ENCODE data around the gene UBA6. TPM values are rescaled to one million over a fixed set of nuclear protein-coding genes. Genes with fewer than 3 reads are reported as not detected.

Gene UBA6
- total and polyA plus RNA-seq, 9 of the 15 experiments (the other 6 are each of a cell fraction or from before 2014, with no cell fraction given) = 22.9 to 139 (median 94.6) TPM

GRCh38 chr4:67700738-67701516 is at the start of gene UBA6 (continued):
- TF ChIP-seq E2F5 (CRISPR knock-in tag; IDR thresholded peaks at IDR 0.05) (no peak), ATF6 (CRISPR knock-in tag; IDR thresholded peaks at IDR 0.05) (0 out of 2 replicates have a peak, but pooled peaks have one; percentile 50), IRF9 (tag; IDR thresholded peaks at IDR 0.05) (no peak), COPS2 (conservative IDR thresholded peaks at IDR 0.05) (no peak), RAD51 (IDR thresholded peaks at IDR 0.05; ENCODE audit: borderline replicate concordance, low read depth) (no peak), TRIM24 (IDR thresholded peaks at IDR 0.05) (0 out of 4 replicates have a peak, but pooled peaks of 1 of the 2 experiments have one; percentile 45), PHF20 (IDR thresholded peaks at IDR 0.05; ENCODE audit: partially characterized antibody) (no peak), KAT7 (CRISPR knock-in tag; IDR thresholded peaks at IDR 0.05; ENCODE audit: borderline replicate concordance) (no peak), HES1 (IDR thresholded peaks at IDR 0.05; ENCODE audit: low read depth) (0 out of 2 replicates have a peak, but pooled peaks have one; percentile 19), ELK3 (CRISPR knock-in tag; IDR thresholded peaks at IDR 0.05) (no peak), NFE2L1 (tag; IDR thresholded peaks at IDR 0.05; ENCODE audit: borderline replicate concordance, low read depth) (no peak)

All from K562 (cell line).